ENCODE data around the gene CREBBP.

Gene CREBBP

GRCh38 chr16:3702082-3702481 lies 178.4 kb downstream of the CREBBP start:
- TF ChIP-seq GATA1 (IDR thresholded peaks at IDR 0.05; ENCODE audit: low read depth, low read length) (no peak), POLR2A (IDR thresholded peaks at IDR 0.05; ENCODE audit: low read length) (no peak)

GRCh38 chr16:3701531-3701930 lies 179.0 kb downstream of the CREBBP start:
- no peak for DNase-seq
- TF ChIP-seq POLR2A (IDR thresholded peaks at IDR 0.05; ENCODE audit: low read length), result no peak
- no peak for TF ChIP-seq GATA1 (IDR thresholded peaks at IDR 0.05; ENCODE audit: low read depth, low read length)

More at GRCh38 chr16:3702082-3702481, 178.4 kb downstream of the CREBBP start:
- no peak for DNase-seq

DNA sequence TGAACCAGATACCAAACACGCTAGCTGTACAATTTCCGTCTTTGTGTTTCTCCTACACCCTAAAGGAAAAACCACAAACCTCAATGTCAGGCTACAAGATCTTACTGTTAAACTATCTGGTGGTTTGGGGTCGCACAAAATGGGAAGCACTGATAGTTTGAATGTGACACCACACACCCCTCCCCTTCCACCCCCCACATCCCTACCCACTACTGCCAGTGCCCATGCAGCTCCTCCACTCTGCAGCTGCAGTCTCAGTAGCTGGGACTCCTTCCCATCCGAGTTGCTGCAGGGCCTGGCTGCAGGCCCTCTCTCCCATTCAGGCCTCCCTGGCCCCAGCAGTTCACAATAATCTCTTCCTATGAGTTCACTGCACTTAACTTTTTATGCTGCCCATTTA lies 181.6 kb downstream of the CREBBP start:
- no peak for DNase-seq
- TF ChIP-seq POLR2A (IDR thresholded peaks at IDR 0.05; ENCODE audit: low read length) (no peak), GATA1 (IDR thresholded peaks at IDR 0.05; ENCODE audit: low read depth, low read length) (no peak)

DNA sequence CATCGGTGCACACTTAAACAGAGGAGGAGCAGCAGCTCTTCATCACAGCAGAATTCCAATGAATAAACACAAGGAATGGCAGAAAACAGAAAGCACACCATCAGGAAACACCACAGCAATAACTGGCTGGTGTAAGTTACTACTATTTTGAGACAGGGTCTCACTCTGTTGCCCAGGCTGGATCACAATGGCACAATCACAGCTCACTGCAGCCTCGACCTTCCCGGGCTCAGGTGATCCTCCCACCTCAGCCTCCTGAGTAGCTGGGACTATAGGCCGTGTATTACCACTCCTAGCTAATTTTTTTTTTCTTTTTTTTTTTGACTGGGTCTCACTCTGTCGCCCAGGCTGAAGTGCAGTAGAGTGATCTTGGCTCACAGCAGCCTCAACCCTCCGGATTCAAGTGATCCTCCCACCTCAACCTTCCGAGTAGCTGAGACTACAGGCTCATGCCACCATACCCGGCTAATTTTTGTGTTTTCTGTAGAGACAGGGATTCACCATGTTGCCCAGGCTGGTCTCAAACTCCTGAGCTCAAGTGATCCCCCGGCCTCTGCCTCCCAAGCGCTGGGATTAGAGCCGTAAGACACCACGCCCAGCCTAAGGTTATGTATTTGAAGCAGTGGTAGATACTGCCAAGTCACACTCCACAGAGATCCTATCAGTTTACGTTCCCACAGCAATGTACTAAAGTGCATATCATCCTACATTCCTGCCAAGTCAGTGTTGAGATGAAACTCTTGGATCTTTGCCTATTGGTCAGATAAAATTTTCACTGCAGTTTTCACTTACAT lies 183.9 kb downstream of the CREBBP start:
- TF ChIP-seq GATA1 (IDR thresholded peaks at IDR 0.05; ENCODE audit: low read depth, low read length), result no peak
- no peak for TF ChIP-seq POLR2A (IDR thresholded peaks at IDR 0.05; ENCODE audit: low read length)
- peak; percentile 91 to 92 for DNase-seq

DNA sequence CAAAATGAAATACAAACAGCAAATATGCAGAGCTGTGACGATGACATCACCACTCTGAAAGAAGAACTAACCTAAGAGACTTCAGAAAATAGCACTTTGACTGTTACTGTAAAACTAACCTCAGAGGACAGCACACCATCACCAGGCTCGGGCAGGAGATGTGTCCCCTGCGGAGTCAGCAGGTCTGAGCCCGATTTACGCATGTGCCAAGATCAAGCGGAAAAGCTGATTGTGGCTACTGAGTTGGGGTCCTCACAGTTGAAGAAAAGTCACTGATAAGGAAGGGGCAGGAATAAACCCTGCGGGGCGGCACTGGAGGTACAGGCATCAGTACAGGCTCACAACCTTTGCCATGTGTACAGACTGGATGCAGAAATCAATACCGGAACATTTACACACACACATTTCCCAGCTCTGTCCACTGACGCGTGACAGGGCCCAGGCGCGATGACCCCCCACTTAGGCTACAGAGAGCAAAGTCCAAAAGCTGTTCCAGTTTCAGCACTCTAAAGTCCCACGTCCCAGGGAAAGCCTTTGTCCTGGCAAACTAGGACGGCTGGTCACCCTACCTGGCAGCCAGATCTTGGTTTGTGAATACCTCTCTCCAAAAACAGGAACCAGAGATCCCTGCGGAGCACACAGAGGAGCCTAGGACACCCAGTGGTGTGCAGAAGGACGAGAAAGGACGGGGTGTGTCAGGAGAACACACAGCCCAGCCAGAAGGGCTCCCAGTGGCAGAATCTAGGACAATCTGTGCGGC lies 184.7 kb downstream of the CREBBP start:
- no peak for TF ChIP-seq GATA1 (IDR thresholded peaks at IDR 0.05; ENCODE audit: low read depth, low read length)
- no peak for TF ChIP-seq POLR2A (IDR thresholded peaks at IDR 0.05; ENCODE audit: low read length)
- DNase-seq, result peak in 1 of 2 experiments; percentile 21

DNA sequence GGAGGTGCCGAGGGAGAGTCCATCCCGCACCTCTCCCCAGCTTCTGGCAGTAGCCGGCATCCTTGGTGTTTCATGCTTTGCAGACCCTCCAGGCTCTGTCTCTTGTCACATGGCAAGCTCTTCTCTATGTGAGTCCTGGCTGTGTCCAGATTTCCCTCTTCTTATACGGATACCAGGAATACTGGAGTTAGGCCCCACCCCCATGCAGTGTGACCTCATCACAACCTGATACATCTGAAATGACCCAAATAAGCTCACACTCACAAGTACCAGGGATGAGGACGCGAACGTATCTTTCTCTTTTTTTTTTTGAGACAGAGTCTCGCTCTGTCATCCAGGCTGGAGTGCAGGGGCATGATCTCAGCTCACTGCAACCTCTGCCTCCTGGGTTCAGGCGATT lies 186.5 kb downstream of the CREBBP start:
- no peak for TF ChIP-seq GATA1 (IDR thresholded peaks at IDR 0.05; ENCODE audit: low read depth, low read length)
- no peak for TF ChIP-seq POLR2A (IDR thresholded peaks at IDR 0.05; ENCODE audit: low read length)
- no peak for DNase-seq

- TF ChIP-seq GATA1 (IDR thresholded peaks at IDR 0.05; ENCODE audit: low read depth, low read length) (no peak), POLR2A (IDR thresholded peaks at IDR 0.05; ENCODE audit: low read length) (no peak)
- DNase-seq, result no peak
Measured at GRCh38 chr16:3691761-3692160, 188.8 kb downstream of the CREBBP start.

DNA sequence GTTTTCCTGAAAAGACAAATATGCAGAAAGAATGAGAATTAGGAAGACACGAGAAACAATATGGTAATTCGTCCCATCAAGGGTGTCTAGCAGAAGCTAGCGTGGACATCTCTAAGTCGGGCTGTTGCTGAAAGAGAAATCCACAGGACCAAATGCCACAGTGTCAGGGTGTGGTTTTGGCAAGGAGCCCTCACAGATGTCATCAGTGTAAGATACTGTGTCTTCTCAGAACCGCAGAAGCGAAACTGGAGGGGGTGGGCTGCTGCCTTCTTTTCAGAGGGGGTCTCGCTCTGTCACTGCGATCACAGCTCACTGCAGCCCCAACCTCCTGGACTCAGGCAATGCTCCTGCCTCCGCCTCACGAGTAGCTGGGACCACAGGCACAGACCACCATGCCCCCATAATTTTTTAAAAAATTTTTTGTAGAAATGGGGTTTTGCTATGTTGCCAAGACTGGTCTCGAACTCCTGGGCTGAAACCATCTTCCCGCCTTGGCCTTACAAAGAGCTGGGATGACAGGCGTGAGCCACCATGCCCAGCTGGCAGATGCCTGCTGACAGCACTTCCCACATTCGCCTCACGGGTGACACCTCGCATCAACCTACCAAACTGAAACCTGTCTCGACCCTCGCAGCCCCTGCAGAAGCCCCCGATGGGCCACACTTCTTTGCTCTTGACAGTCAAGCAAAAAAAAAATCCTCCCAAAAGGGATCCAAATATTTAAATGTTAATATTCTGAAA lies 189.4 kb downstream of the CREBBP start:
- DNase-seq, result peak; percentile 69 to 78
- no peak for TF ChIP-seq GATA1 (IDR thresholded peaks at IDR 0.05; ENCODE audit: low read depth, low read length)
- TF ChIP-seq POLR2A (IDR thresholded peaks at IDR 0.05; ENCODE audit: low read length), result no peak

GRCh38 chr16:3690470-3690928 lies 190.0 kb downstream of the CREBBP start:
- peak; percentile 86 to 93 for DNase-seq
- TF ChIP-seq POLR2A (IDR thresholded peaks at IDR 0.05; ENCODE audit: low read length), result no peak
- no peak for TF ChIP-seq GATA1 (IDR thresholded peaks at IDR 0.05; ENCODE audit: low read depth, low read length)

- TF ChIP-seq GATA1 (IDR thresholded peaks at IDR 0.05; ENCODE audit: low read depth, low read length) (no peak), POLR2A (IDR thresholded peaks at IDR 0.05; ENCODE audit: low read length) (no peak)
- DNase-seq, result no peak
Measured at GRCh38 chr16:3689731-3690130, 190.8 kb downstream of the CREBBP start.

GRCh38 chr16:3687792-3688191 lies 192.7 kb downstream of the CREBBP start:
- DNase-seq, result no peak
- TF ChIP-seq GATA1 (IDR thresholded peaks at IDR 0.05; ENCODE audit: low read depth, low read length) (no peak), POLR2A (IDR thresholded peaks at IDR 0.05; ENCODE audit: low read length) (no peak)

DNA sequence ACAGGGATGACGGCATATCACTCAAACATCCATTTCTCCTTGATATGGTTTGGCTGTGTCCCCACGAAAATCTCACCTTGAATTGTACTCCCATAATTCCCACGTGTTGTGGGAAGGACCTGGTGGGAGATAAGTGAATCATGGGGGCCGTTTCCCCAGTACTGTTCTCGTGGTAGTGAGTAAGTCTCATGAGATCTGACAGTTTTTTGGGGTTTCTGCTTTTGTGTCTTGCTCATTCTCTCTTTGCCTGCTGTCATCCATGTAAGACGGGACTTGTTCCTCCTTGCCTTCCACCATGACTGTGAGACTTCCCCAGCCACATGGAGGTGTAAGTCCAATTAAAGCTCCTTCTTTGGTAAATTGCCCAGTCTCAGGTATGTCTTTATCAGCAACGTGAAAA lies 193.5 kb downstream of the CREBBP start:
- no peak for TF ChIP-seq POLR2A (IDR thresholded peaks at IDR 0.05; ENCODE audit: low read length)
- TF ChIP-seq GATA1 (IDR thresholded peaks at IDR 0.05; ENCODE audit: low read depth, low read length), result no peak

GRCh38 chr16:3681206-3681605 lies 199.3 kb downstream of the CREBBP start:
- no peak for DNase-seq
- no peak for TF ChIP-seq GATA1 (IDR thresholded peaks at IDR 0.05; ENCODE audit: low read depth, low read length)
- TF ChIP-seq POLR2A (IDR thresholded peaks at IDR 0.05; ENCODE audit: low read length), result no peak

More for the DNA sequence above, 193.5 kb downstream of the CREBBP start:
- DNase-seq, result no peak

DNA sequence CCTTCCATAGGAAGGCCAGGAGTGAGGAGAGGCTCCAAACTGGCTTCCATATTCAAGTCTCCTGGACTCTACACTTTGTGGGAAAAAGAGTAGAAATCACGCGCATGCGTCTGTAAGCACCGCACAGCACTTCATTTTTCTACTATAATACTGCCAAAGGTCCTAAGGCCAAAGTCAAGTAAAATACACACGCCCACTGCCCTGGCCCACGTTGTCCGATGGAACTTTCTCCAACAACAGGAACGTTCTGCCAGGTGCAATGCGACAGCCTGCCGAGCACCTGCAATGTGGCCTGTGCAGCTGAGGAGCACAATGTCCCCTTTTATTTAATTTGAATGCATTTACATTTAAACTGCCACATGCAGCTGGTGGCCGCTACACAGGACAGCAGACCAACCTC lies 202.5 kb downstream of the CREBBP start:
- DNase-seq, result no peak
- no peak for TF ChIP-seq POLR2A (IDR thresholded peaks at IDR 0.05; ENCODE audit: low read length)
- TF ChIP-seq GATA1 (IDR thresholded peaks at IDR 0.05; ENCODE audit: low read depth, low read length), result no peak

All from erythroblast (primary cell).